OCI-LY3 (cell line): ENCODE measurements around the gene KRTAP4-4.
"Not testable (repeated sequence)": the region's sequence is repeated elsewhere in the genome, so short reads cannot be mapped to it uniquely, and the experiment has no call there.

Source experiments
- H2AFZ ChIP-seq: fragments of 200-600, 300-600 bp; shearing (Covaris generic); 2 replicates; pipeline ENCODE4 v1.6.0; 2014; ENCODE audit warnings: antibody characterized with exemption, low read depth, low read length
- H3K27ac ChIP-seq: fragments of 200-600, 300-600 bp; sonication (generic); 2 replicates; pipeline ENCODE4 v1.5.1; 2014; ENCODE audit warnings: mild to moderate bottlenecking, low read length, moderate library complexity, mixed read lengths
- H3K27me3 ChIP-seq: fragments of 200-600, 300-600 bp; sonication (generic); 2 replicates; pipeline ENCODE4 v1.6.1; 2014; ENCODE audit warnings: low read depth, low read length, mixed read lengths
- H3K36me3 ChIP-seq: fragments of 200-600, 300-600 bp; sonication (generic); replicated peaks from 2 replicates; pipeline ENCODE3; 2014; ENCODE audit warnings: low read depth, low read length, mixed read lengths
- H3K4me1 ChIP-seq: fragments of 300-600, 200-600 bp; sonication (generic); 2 replicates; pipeline ENCODE4 v1.6.1; 2014; ENCODE audit warnings: low read length, mixed read lengths
- H3K4me2 ChIP-seq: fragments of 200-600, 300-600 bp; sonication (generic); 2 replicates; pipeline ENCODE4 v1.6.1; 2014; ENCODE audit warnings: low read length, mixed read lengths
- H3K4me3 ChIP-seq: fragments of 300-600, 200-600 bp; sonication (generic); 2 replicates; pipeline ENCODE4 v1.5.1; 2014; ENCODE audit warnings: antibody characterized with exemption, mild to moderate bottlenecking, low read length, moderate library complexity
- H3K79me2 ChIP-seq: fragments of 300-600, 200-600 bp; shearing (Covaris generic); 2 replicates; pipeline ENCODE4 v1.6.1; 2014; ENCODE audit warnings: mild to moderate bottlenecking, low read length, mixed read lengths
- H3K9ac ChIP-seq: fragments of 300-600, 200-600 bp; shearing (Covaris generic); 2 replicates; pipeline ENCODE4 v1.6.0; 2014; ENCODE audit warnings: mild to moderate bottlenecking, low read length, moderate library complexity
- H3K9me3 ChIP-seq: fragments of 200-600, 300-600 bp; shearing (Covaris generic); 2 replicates; pipeline ENCODE4 v1.6.1; 2014; ENCODE audit warnings: low read length, mixed read lengths; ENCODE audit not compliant: insufficient read depth
- H4K20me1 ChIP-seq: fragments of 200-600, 300-600 bp; sonication (generic); 2 replicates; pipeline ENCODE4 v1.6.1; 2016; ENCODE audit warnings: low read length, mixed read lengths; ENCODE audit not compliant: insufficient read depth
- EZH2phosphoT487 ChIP-seq: fragments of 200-600 bp; shearing (Covaris generic); IDR thresholded peaks from 2 replicates; pipeline ENCODE4 v1.6.1; 2018; ENCODE audit warnings: antibody characterized with exemption, mixed run types, low read depth
- TF ChIP-seq, protein P1 (sequence below): fragments of 200-600, 300-600 bp; sonication (generic); IDR thresholded peaks from 2 replicates; pipeline ENCODE4 v1.5.1; 2014; ENCODE audit warnings: antibody characterized with exemption, low read length, low read depth

Gene KRTAP4-4

DNA sequence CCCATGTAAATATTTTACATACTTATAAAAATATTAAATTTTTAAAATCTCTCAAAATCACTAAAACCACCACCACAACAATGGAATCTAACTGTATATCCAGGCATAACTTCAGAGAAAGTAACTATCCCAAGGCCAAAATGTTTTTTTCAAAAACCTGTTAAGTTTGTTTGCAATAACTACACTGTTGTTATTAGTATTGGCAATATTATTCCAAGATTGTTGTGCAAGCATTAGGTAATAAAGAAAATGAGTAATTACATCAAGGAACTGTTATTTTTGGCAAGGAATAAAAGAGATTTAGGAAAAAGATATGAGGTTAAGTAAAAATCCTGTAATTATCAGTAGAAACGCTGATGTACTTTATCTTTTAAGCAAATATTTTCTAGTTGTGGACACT lies 33.2 kb downstream of the KRTAP4-4 start:
- H3K4me3 ChIP-seq, result no peak overlapping the region
- no peaks in the 10 kb centered on the region for H3K79me2 ChIP-seq
- no peak overlapping the region for H2AFZ ChIP-seq
- TF ChIP-seq, protein P1, sequence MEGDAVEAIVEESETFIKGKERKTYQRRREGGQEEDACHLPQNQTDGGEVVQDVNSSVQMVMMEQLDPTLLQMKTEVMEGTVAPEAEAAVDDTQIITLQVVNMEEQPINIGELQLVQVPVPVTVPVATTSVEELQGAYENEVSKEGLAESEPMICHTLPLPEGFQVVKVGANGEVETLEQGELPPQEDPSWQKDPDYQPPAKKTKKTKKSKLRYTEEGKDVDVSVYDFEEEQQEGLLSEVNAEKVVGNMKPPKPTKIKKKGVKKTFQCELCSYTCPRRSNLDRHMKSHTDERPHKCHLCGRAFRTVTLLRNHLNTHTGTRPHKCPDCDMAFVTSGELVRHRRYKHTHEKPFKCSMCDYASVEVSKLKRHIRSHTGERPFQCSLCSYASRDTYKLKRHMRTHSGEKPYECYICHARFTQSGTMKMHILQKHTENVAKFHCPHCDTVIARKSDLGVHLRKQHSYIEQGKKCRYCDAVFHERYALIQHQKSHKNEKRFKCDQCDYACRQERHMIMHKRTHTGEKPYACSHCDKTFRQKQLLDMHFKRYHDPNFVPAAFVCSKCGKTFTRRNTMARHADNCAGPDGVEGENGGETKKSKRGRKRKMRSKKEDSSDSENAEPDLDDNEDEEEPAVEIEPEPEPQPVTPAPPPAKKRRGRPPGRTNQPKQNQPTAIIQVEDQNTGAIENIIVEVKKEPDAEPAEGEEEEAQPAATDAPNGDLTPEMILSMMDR, result no peak
- TF ChIP-seq EZH2phosphoT487, result no peak
- H3K9me3 ChIP-seq, result no peaks in the 10 kb centered on the region
- H3K4me2 ChIP-seq, result no peak overlapping the region
- H3K27ac ChIP-seq, result no peak overlapping the region
- H3K27me3 ChIP-seq, result peaks cover 13% of the 10 kb centered on the region
- no peaks in the 10 kb centered on the region for H3K4me1 ChIP-seq
- H3K36me3 ChIP-seq, result no peaks in the 10 kb centered on the region
- no peak overlapping the region for H3K9ac ChIP-seq
- H4K20me1 ChIP-seq, result no peaks in the 10 kb centered on the region

DNA sequence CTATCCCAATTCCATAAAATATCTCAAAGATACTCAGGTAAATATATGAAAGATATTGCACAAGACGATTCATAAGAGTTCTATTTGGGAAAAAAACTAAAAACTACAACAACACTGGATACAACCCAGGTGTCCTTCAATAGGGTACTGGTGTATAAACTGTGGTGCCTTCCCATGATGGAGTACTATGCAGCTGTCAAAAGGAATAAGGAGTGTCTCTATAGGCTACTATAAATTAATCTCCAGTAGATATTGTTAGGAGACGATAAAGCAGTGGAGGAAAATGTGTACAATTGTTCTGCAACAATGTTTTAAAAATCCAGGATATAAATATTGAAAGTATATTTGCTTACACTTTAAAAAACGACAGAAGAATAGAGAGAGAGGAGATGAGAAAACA lies 34.1 kb downstream of the KRTAP4-4 start:
- Histone ChIP-seq H3K4me1 (no peaks in the 10 kb centered on the region), H3K9me3 (no peaks in the 10 kb centered on the region), H2AFZ (no peak overlapping the region), H4K20me1 (no peaks in the 10 kb centered on the region), H3K27ac (no peak overlapping the region), H3K9ac (no peak overlapping the region), H3K36me3 (no peaks in the 10 kb centered on the region), H3K4me3 (no peak overlapping the region), H3K79me2 (no peaks in the 10 kb centered on the region), H3K27me3 (peaks cover 12% of the 10 kb centered on the region; the same call in 1 of the 2 replicates), H3K4me2 (no peak overlapping the region)
- TF ChIP-seq EZH2phosphoT487, result no peak
- TF ChIP-seq, protein P1, result no peak

DNA sequence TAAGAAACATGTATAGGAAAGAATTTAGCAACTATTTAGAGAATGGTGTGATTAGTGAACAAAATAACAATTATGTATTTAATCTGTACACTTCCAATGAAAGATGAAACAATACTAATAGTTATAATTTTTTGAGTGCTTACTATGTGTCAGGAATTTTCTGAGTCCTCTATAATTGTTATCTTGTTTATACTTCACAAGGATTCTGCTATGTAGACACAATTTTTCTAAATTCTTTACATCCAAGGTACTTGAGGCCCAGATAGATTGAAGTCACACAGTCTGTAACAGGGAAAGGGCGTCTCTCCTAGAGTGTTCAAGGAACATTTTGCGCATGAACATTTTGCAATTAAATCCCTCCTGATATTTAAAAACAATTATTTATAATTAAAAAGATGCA lies 35.5 kb downstream of the KRTAP4-4 start:
- no peaks in the 10 kb centered on the region for H3K9me3 ChIP-seq
- H3K27ac ChIP-seq, result no peak overlapping the region
- no peaks in the 10 kb centered on the region for H3K79me2 ChIP-seq
- no peak overlapping the region for H3K4me2 ChIP-seq
- no peak overlapping the region for H3K9ac ChIP-seq
- H4K20me1 ChIP-seq, result no peaks in the 10 kb centered on the region
- TF ChIP-seq, protein P1, result no peak
- no peak for TF ChIP-seq EZH2phosphoT487
- H3K4me3 ChIP-seq, result no peak overlapping the region
- no peaks in the 10 kb centered on the region for H3K36me3 ChIP-seq
- no peaks in the 10 kb centered on the region for H3K4me1 ChIP-seq
- H3K27me3 ChIP-seq, result peaks cover 9% of the 10 kb centered on the region; the same call in 1 of the 2 replicates
- no peak overlapping the region for H2AFZ ChIP-seq

DNA sequence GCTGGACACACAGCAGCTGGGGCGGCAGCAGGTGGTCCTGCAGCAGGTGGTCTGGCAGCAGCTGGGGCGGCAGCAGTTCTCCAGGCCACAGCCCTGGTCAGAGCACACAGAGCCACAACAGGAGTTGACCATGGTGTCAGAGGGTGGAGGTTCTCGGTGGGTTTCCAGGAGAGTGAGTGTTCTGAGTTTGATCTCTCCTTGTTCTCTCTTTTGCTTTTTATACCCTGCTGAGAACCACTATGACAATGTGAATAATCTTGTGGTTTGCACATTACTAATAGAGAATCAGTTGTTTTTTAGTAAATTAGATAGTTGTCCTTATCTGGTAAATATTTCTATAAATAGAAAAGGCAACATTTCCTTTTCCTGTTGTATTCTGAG lies 36.6 kb downstream of the KRTAP4-4 start, which contains the start of gene KRTAP4-12:
KRTAP4-12 (minus strand) TSS at position 192 of the 381 bp plus-strand sequence; CDS start at position 132, 60 bp downstream.
- not testable (repeated sequence) for H4K20me1 ChIP-seq, H3K36me3 ChIP-seq, H3K9ac ChIP-seq, H3K9me3 ChIP-seq, H3K27me3 ChIP-seq, H3K4me2 ChIP-seq, H3K4me3 ChIP-seq, H3K79me2 ChIP-seq, H3K4me1 ChIP-seq, H3K27ac ChIP-seq, H2AFZ ChIP-seq

DNA sequence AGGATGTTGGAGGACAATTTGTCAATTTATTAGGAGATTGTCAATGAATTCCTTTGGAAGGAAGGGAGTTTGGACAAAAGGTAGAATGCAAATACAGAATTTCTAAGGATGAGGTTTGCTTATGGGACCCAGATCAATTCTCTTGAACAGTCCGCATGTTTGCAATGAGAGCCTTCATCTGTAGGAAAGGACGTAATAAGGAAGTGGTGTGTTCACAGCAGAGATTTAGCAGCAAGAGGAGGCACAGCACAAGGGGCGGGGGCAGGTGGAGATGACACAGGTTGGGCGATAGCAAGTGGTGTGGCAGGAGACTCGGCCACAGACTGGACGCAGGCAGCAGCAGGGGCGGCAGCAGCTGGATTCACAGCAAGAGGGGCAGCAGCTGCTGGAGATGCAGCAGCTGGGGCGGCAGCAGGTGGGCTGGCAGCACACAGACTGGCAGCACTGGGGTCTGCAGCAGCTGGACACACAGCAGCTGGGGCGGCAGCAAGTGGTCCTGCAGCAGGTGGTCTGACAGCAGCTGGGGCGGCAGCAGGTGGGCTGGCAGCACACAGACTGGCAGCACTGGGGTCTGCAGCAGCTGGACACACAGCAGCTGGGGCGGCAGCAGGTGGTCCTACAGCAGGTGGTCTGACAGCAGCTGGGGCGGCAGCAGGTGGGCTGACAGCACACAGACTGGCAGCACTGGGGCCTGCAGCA lies 37.1 kb downstream of the KRTAP4-4 start:
- H3K27me3 ChIP-seq, H4K20me1 ChIP-seq, H2AFZ ChIP-seq: not testable (repeated sequence)

More for the DNA sequence above, 37.1 kb downstream of the KRTAP4-4 start:
- not testable (repeated sequence) for H3K9me3 ChIP-seq, H3K36me3 ChIP-seq, H3K4me1 ChIP-seq, H3K27ac ChIP-seq, H3K4me2 ChIP-seq, H3K79me2 ChIP-seq, H3K9ac ChIP-seq, H3K4me3 ChIP-seq
